ENCODE results near the gene HEBP2. TPM values are rescaled to one million over a fixed set of nuclear protein-coding genes. Genes with fewer than 3 reads are reported as not detected.
"Not testable (repeated sequence)": the region's sequence is repeated elsewhere in the genome, so short reads cannot be mapped to it uniquely, and the experiment has no call there.

HEBP2 gene
- polyA plus RNA-seq (2011; rRNA removed) (10.1 and 16.8 TPM in 2 replicates), polyA minus RNA-seq (2011; rRNA and poly(A)+ RNA removed) (1.8 and 2.2 TPM in 2 replicates)

- ChIA-PET CTCF (interaction anchor here (0.8 to 3.2 kb wide), 7 partner anchors 8 to 458 kb away, joined by 3 to 17 read pairs (median 4); no protein-coding TSS in a partner anchor), POLR2A (no interaction called here)
Observed at GRCh38 chr6:138403801-138404665, at the start of gene HEBP2. Gene HEBP2, plus strand, starts transcription at chr6:138404223. Its CDS starts 273 bp downstream, at chr6:138404496.

GRCh38 chr6:138357928-138358327 lies 46.1 kb upstream of the HEBP2 start:
- ChIA-PET CTCF (no interaction called here), POLR2A (interaction anchor here (0.6 kb wide), 1 partner anchor 965 kb away, joined by 3 read pairs; no protein-coding TSS in a partner anchor)

More at GRCh38 chr6:138403801-138404665, at the start of gene HEBP2:
- peak within 1 kb of the TSS; percentile 74 for H3K4me3 ChIP-seq (ENCODE audit: low read depth, low read length)
- no peak within 1 kb of the TSS for H3K27ac ChIP-seq (ENCODE audit: low read depth, low read length)
- TF ChIP-seq, protein P1, sequence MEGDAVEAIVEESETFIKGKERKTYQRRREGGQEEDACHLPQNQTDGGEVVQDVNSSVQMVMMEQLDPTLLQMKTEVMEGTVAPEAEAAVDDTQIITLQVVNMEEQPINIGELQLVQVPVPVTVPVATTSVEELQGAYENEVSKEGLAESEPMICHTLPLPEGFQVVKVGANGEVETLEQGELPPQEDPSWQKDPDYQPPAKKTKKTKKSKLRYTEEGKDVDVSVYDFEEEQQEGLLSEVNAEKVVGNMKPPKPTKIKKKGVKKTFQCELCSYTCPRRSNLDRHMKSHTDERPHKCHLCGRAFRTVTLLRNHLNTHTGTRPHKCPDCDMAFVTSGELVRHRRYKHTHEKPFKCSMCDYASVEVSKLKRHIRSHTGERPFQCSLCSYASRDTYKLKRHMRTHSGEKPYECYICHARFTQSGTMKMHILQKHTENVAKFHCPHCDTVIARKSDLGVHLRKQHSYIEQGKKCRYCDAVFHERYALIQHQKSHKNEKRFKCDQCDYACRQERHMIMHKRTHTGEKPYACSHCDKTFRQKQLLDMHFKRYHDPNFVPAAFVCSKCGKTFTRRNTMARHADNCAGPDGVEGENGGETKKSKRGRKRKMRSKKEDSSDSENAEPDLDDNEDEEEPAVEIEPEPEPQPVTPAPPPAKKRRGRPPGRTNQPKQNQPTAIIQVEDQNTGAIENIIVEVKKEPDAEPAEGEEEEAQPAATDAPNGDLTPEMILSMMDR (IDR thresholded peaks at IDR 0.05; ENCODE audit: low read depth, low read length), result peak; percentile 41
- DNase-seq (ENCODE audit: low read depth, low spot score), result no peak
- H3K27me3 ChIP-seq (ENCODE audit: control insufficient read depth, insufficient read depth, low read length), result peaks cover 2% of the 10 kb centered on the region
- H3K9me3 ChIP-seq (ENCODE audit: control insufficient read depth, insufficient read depth, low read length), result no peaks in the 10 kb centered on the region

GRCh38 chr6:138368684-138369083 lies 35.3 kb upstream of the HEBP2 start:
- H3K27ac ChIP-seq (ENCODE audit: low read depth, low read length); DNase-seq (ENCODE audit: low read depth, low spot score); POLR2A ChIA-PET; H3K9me3 ChIP-seq (ENCODE audit: control insufficient read depth, insufficient read depth, low read length); H3K27me3 ChIP-seq (ENCODE audit: control insufficient read depth, insufficient read depth, low read length); H3K4me3 ChIP-seq (ENCODE audit: low read depth, low read length); CTCF ChIA-PET: not testable (repeated sequence)

More at GRCh38 chr6:138357928-138358327, 46.1 kb upstream of the HEBP2 start:
- no peak overlapping the region for H3K27ac ChIP-seq (ENCODE audit: low read depth, low read length)
- no peak for DNase-seq (ENCODE audit: low read depth, low spot score)
- no peak overlapping the region for H3K4me3 ChIP-seq (ENCODE audit: low read depth, low read length)
- H3K9me3 ChIP-seq (ENCODE audit: control insufficient read depth, insufficient read depth, low read length), result no peaks in the 10 kb centered on the region
- H3K27me3 ChIP-seq (ENCODE audit: control insufficient read depth, insufficient read depth, low read length), result no peaks in the 10 kb centered on the region
- TF ChIP-seq, protein P1 (IDR thresholded peaks at IDR 0.05; ENCODE audit: low read depth, low read length), result no peak

- TF ChIP-seq, protein P1 (IDR thresholded peaks at IDR 0.05; ENCODE audit: low read depth, low read length), result no peak
- Histone ChIP-seq H3K9me3 (ENCODE audit: control insufficient read depth, insufficient read depth, low read length) (no peaks in the 10 kb centered on the region), H3K27me3 (ENCODE audit: control insufficient read depth, insufficient read depth, low read length) (peaks cover 2% of the 10 kb centered on the region), H3K27ac (ENCODE audit: low read depth, low read length) (no peak overlapping the region), H3K4me3 (ENCODE audit: low read depth, low read length) (no peak overlapping the region)
- no peak for DNase-seq (ENCODE audit: low read depth, low spot score)
- CTCF ChIA-PET, result no interaction called here
- POLR2A ChIA-PET, result no interaction called here
Observed at GRCh38 chr6:138370631-138371451, 33.2 kb upstream of the HEBP2 start.

DNA sequence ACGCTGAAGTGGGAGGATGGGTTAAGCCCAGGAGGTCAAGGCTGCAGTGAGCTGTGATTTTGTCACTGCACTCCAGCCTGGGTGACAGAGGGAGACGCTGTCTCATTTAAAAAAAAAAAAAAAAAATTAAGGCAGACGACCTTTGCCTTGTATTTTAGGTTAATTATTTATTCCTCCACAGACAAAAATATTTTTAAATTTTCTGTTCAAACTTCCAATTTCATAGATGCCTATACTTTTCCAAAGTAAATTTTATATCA lies 32.6 kb upstream of the HEBP2 start:
- ChIA-PET CTCF (no interaction called here), POLR2A (no interaction called here)
- DNase-seq (ENCODE audit: low read depth, low spot score), result no peak
- H3K4me3 ChIP-seq (ENCODE audit: low read depth, low read length), result no peak overlapping the region
- H3K9me3 ChIP-seq (ENCODE audit: control insufficient read depth, insufficient read depth, low read length), result no peaks in the 10 kb centered on the region
- H3K27ac ChIP-seq (ENCODE audit: low read depth, low read length), result no peak overlapping the region
- peaks cover 2% of the 10 kb centered on the region for H3K27me3 ChIP-seq (ENCODE audit: control insufficient read depth, insufficient read depth, low read length)
- TF ChIP-seq, protein P1 (IDR thresholded peaks at IDR 0.05; ENCODE audit: low read depth, low read length), result no peak

All from AG04450 (cell line).